SK-N-SH treated with all-trans-retinoic acid at 6 μM for 48 hours (cell line): ENCODE measurements around the gene RBMS1.

ENCODE experiments used
- TCF4 ChIP-seq: fragments of 250-450 bp; sonication (Bioruptor Pico); IDR thresholded peaks from 2 replicates; pipeline ENCODE4 v1.8.0; 2021; ENCODE audit warnings: mild to moderate bottlenecking, moderate library complexity, borderline replicate concordance
- ZFP3 ChIP-seq: fragments of 250-450 bp; sonication (Bioruptor Pico); IDR thresholded peaks from 2 replicates; pipeline ENCODE4 v1.5.0; 2020; ENCODE audit warnings: mild to moderate bottlenecking, moderate library complexity
- TF ChIP-seq, protein P1 (sequence below): fragments of 250-450 bp; sonication (Bioruptor Pico); IDR thresholded peaks from 2 replicates; pipeline ENCODE4 v1.5.1; 2020; ENCODE audit warnings: low read depth, mild to moderate bottlenecking, moderate library complexity

DNA sequence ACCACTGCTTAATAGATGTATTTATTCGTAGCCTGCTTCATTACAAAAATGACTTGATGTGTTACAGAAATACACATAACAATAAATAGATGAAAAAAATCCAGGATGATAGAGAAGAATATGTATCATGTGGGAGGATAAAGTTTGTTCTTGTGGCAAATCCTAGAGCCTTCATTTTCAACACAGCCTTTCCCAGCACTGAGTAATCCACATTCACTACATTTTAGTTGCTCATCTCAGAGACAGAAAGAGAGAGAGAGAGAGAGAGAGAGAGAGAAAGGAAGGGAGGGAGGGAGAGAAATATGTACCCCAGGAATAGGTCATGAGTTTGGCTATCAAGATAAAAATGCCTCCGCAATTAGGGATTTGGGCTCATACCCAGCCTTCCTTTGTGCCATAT, 144.3 kb downstream of the RBMS1 start:
- TF ChIP-seq TCF4 (no peak), ZFP3 (CRISPR knock-in tag) (no peak)
- TF ChIP-seq, protein P1, sequence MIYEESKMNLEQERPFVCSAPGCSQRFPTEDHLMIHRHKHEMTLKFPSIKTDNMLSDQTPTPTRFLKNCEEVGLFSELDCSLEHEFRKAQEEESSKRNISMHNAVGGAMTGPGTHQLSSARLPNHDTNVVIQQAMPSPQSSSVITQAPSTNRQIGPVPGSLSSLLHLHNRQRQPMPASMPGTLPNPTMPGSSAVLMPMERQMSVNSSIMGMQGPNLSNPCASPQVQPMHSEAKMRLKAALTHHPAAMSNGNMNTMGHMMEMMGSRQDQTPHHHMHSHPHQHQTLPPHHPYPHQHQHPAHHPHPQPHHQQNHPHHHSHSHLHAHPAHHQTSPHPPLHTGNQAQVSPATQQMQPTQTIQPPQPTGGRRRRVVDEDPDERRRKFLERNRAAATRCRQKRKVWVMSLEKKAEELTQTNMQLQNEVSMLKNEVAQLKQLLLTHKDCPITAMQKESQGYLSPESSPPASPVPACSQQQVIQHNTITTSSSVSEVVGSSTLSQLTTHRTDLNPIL (CRISPR knock-in tag), result no peak
